K562 treated with DMSO at 1 percent for 24 hours (cell line): ENCODE data around the gene TSG101. TPM values are rescaled to one million over a fixed set of nuclear protein-coding genes. Genes with fewer than 3 reads are reported as not detected.

Experiments
- total RNA-seq: library from RNA; unstranded; fragments of 300-600 nt; gene quantifications from 2 replicates; pipeline ENCODE4 v1.2.3, GENCODE V29; 2022; ENCODE audit warnings: low read depth; ENCODE audit not compliant: insufficient read depth

TSG101 gene, protein sequence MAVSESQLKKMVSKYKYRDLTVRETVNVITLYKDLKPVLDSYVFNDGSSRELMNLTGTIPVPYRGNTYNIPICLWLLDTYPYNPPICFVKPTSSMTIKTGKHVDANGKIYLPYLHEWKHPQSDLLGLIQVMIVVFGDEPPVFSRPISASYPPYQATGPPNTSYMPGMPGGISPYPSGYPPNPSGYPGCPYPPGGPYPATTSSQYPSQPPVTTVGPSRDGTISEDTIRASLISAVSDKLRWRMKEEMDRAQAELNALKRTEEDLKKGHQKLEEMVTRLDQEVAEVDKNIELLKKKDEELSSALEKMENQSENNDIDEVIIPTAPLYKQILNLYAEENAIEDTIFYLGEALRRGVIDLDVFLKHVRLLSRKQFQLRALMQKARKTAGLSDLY
- 53.7 and 68.5 TPM in 2 replicates for total RNA-seq

DNA sequence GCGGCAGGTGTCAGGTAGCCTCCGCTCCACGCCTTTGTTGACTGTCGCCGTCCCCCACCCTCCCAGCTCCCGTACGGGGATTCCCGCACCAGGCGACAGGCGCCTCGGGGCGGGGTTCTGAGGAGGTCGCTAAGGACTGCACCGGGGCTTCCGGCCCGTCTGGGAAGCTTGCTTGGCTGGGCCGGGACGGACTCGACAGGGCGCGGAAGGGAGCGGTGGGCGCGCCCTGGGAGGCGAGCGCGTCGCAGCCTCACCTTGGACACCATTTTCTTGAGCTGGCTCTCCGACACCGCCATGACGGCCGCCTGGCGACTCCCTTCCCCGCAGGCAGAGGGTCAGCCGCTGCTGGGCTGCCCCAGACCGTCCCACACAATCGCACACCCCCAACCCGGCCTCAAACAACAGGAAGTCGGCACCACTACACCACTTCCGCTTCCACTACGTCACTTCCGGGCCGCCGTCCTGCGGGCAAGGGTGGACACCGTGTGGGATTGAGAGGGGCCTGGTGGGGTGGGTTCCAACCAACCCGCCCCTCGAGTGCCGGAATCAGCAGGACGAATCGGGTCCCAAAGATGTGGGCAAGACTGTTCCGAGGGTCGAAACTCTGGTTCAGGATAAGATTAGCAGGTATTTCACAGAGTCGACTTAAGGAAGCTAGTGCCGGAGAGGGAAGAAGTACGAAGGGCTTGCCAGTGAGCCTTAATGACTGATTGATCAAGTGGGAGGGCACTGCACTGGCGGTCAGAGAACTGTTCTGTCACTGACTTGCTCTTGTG, at the start of gene TSG101:
TSG101 (minus strand) TSS at position 422 of the 776 bp plus-strand sequence; CDS start at position 296, 126 bp downstream.

DNA sequence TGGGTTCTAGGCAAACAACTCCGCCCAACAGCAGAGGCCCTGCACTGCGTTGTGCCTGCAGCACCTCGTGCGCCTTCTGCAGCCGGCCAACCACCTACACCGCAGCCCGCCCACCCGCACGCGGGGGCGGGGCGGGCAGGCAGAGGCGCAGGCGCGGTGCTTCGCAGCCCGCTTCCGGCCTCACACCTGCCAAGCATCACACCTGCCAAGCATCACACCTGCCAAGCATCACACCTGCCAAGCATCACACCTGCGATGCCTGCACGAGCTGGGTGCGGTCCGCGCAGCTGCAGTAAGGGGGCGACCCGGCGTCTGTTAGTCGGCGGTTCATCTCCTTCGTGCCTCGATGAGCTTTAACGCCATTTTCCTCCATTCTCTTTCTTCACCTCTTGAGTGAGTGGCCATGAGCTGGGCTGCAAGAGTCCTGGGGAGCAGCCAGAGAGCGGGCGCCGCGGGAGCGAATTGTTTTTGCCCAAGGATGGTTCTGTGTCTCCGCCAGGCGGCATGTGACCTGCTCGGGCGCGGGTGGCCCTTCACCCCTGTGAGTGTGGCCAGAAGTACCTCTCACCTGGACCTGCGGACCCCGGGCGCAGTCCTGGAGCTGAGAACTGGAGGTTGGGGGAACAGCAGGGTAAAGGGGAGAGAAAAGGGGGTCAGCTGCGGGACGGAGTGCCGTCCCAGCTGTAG, 70.9 kb downstream of the TSG101 start, which contains the start of gene LDHAL6A:
LDHAL6A (plus strand) TSS at position 171 of the 687 bp plus-strand sequence. CDS start 825 bp downstream, outside the sequence.

Other genes starting within 250 kb of the TSG101 start
- gene HPS5, start 204.8 kb downstream of the TSG101 start, total RNA-seq: 15.4 and 17.2 TPM in 2 replicates
- 30.1 and 30.5 TPM in 2 replicates for gene GTF2H1, start 204.4 kb downstream of the TSG101 start, total RNA-seq
- gene LDHA, start 132.4 kb downstream of the TSG101 start, total RNA-seq: 194 and 201 TPM in 2 replicates
- gene LDHC, start 114.6 kb downstream of the TSG101 start, total RNA-seq: not detected in 2 replicates
- not detected in 2 replicates for gene LDHAL6A, start 71.1 kb downstream of the TSG101 start, total RNA-seq
- gene UEVLD, start 61.8 kb upstream of the TSG101 start, total RNA-seq: 5.0 and 6.1 TPM in 2 replicates
- not detected in 2 replicates for gene MISFA, start 72.8 kb upstream of the TSG101 start, total RNA-seq
- gene SPTY2D1, start 107.4 kb upstream of the TSG101 start, total RNA-seq: 12.1 and 15.6 TPM in 2 replicates
- 3.6 and 3.9 TPM in 2 replicates for gene TMEM86A, start 171.8 kb upstream of the TSG101 start, total RNA-seq
- not detected in 2 replicates for gene IGSF22, start 199.2 kb upstream of the TSG101 start, total RNA-seq